ENCODE results near the gene RUNX3.

Gene RUNX3

GRCh38 chr1:24888971-24889676, 41.0 kb downstream of the RUNX3 start:
- DNase-seq: no peak

GRCh38 chr1:24888061-24888970, 41.8 kb downstream of the RUNX3 start:
- DNase-seq: no peak

- no peak for DNase-seq
Observed at GRCh38 chr1:24886241-24886640, 43.8 kb downstream of the RUNX3 start.

- no peak for DNase-seq
Observed at GRCh38 chr1:24884751-24885150, 45.3 kb downstream of the RUNX3 start.

GRCh38 chr1:24881034-24881433, 49.0 kb downstream of the RUNX3 start:
- no peak for DNase-seq

GRCh38 chr1:24878775-24879742, 51.0 kb downstream of the RUNX3 start:
- DNase-seq: no peak

- no peak for DNase-seq
Observed at GRCh38 chr1:24878045-24878444, 52.0 kb downstream of the RUNX3 start.

- no peak for DNase-seq
Observed at GRCh38 chr1:24875991-24876506, 54.0 kb downstream of the RUNX3 start.

GRCh38 chr1:24875257-24875656, 54.8 kb downstream of the RUNX3 start:
- no peak for DNase-seq

- DNase-seq: no peak
Observed at GRCh38 chr1:24874611-24875234, 55.4 kb downstream of the RUNX3 start.

GRCh38 chr1:24874056-24874455, 56.0 kb downstream of the RUNX3 start:
- no peak for DNase-seq

- no peak for DNase-seq
Observed at GRCh38 chr1:24873148-24873547, 56.9 kb downstream of the RUNX3 start.

GRCh38 chr1:24872061-24872850, 57.8 kb downstream of the RUNX3 start:
- DNase-seq: peak in 24 of 56 donors; percentile 4 to 66 (median 18)

GRCh38 chr1:24871306-24871901, 58.7 kb downstream of the RUNX3 start:
- no peak for DNase-seq

GRCh38 chr1:24870551-24871195, 59.4 kb downstream of the RUNX3 start:
- DNase-seq: no peak

GRCh38 chr1:24868016-24868875, 61.8 kb downstream of the RUNX3 start:
- DNase-seq: no peak

GRCh38 chr1:24867084-24867870, 62.8 kb downstream of the RUNX3 start:
- no peak for DNase-seq
